GM12872 (cell line): ENCODE results near the gene NDUFAF8.

ENCODE experiments used
- TF ChIP-seq, protein P1 (sequence below): IDR thresholded peaks from 3 replicates; pipeline ENCODE4 v1.5.1; 2011; ENCODE audit warnings: low read depth, mild to moderate bottlenecking, low read length, moderate library complexity; ENCODE audit not compliant: insufficient read depth

The NDUFAF8 gene

DNA sequence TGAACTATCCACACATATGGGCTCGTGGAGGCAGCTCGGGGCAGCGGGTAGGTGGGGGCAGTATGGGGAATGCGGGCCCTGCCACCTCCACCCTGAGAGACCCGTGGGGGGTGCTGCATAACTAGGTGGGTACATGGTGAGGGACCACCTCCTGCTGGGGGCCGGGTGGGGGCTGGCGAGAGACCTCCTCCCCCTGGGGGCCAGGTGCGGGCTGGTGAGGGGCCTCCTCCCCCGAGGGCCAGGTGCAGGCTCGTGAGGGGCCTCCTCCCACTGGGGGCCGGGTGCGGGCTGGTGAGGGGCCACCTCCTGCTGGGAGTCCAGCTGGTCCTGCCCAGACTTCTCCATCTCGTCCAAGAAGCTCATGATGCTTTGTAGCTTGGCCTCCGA, 41.7 kb upstream of the NDUFAF8 start:
- TF ChIP-seq, protein P1, sequence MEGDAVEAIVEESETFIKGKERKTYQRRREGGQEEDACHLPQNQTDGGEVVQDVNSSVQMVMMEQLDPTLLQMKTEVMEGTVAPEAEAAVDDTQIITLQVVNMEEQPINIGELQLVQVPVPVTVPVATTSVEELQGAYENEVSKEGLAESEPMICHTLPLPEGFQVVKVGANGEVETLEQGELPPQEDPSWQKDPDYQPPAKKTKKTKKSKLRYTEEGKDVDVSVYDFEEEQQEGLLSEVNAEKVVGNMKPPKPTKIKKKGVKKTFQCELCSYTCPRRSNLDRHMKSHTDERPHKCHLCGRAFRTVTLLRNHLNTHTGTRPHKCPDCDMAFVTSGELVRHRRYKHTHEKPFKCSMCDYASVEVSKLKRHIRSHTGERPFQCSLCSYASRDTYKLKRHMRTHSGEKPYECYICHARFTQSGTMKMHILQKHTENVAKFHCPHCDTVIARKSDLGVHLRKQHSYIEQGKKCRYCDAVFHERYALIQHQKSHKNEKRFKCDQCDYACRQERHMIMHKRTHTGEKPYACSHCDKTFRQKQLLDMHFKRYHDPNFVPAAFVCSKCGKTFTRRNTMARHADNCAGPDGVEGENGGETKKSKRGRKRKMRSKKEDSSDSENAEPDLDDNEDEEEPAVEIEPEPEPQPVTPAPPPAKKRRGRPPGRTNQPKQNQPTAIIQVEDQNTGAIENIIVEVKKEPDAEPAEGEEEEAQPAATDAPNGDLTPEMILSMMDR = no peak

DNA sequence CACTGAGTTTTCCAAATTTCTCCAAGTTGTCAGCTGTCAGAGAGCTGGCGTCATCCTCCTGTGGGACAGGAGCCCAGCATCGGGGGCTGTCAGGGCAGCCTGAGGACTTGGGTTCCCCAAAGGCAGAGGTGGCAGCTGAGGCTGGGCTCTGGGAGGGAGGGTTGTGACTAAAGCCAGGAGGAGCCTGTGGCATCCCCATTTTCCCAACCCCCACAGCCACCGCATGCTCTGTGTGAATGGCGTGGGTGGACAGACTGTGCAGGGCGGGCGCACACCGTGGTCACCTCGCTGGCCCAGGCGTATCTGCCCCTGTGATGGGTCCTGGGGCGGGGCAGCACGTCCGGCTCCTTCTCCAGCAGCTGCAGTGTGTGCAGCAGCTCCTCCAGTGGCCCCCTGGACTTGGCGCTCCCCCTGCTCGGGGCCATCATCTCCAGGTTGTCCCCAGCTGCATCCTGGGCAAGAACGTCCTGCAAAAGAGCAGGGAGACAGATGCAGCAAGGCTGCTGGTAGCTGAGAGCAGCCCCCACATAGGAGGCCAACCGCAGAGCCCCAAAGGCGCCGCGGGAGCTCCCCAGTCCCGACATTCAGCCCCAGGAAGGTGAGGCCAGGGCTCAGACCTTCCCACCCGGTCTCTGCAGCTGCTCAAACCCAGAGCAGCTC, 41.2 kb upstream of the NDUFAF8 start:
- TF ChIP-seq, protein P1 = no peak

DNA sequence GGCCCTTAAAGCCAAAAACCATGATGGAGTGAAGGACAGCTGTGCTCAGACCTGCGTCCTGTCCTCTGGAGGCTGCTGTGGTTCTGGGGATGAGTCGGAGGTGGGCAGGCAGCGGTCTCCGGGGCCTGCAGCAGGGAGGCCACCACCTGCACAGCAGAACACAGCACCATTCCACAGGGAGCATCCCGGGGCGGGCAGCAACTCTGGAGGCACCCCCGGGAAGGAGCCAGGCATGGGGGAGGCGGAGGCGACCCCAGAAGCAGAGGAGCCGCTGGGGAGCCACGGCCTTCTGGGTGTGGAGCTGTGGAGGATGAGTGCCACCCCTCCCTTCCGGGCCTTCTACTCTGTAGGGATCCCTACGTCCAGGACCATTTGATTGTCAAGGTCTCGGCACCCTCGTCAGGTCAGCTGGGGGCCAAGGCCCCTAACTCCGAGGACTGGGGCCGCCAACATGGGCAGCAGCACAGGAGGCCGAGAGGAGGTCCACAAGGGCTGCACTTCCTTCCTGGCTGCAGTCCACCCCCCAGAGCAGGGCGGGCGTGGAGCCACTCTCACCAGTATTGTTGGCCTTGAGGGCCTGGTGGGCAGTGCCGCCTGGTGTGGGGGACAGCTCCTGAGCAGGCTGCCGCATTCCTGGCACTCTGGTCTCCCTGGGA, 40.2 kb upstream of the NDUFAF8 start:
- TF ChIP-seq, protein P1 = no peak

DNA sequence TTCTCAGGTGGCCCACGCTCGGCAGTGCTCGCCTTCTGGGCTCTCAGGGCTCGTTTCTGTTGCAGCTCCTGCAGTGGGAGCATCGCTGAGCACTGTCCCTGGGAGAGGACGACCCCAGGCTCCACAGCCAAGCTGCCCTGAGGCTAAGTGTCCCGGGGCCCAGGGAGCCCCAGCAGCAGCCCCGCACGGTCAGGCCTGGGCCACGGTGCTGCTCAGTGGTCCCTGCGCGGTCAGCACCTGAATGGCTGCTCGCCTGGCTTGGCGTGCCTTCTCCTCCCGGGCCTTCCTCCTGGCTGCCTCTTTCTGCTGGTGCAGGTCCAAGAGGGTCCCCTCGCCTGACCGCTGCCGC, 39.7 kb upstream of the NDUFAF8 start:
- TF ChIP-seq, protein P1 = no peak

DNA sequence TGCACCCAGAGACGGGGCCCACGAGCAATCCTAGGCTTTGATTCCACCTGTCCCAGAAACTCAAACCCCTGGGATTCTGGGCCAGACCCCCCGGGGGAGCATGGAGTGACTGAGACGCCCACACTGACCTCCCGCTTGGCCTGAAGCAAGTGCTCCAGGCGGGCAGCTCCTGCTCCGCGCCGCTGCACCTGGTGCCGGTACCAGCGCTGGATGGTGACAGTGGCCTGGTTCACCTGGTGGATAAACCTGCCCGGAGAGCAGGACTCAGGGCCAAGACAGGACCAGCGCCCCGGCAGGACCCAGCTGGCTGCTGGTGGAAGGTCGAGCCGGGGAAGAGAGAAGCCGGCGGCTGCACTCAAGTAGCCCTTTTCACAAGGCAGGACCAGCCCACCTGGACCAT, 38.9 kb upstream of the NDUFAF8 start:
- TF ChIP-seq, protein P1 = no peak

DNA sequence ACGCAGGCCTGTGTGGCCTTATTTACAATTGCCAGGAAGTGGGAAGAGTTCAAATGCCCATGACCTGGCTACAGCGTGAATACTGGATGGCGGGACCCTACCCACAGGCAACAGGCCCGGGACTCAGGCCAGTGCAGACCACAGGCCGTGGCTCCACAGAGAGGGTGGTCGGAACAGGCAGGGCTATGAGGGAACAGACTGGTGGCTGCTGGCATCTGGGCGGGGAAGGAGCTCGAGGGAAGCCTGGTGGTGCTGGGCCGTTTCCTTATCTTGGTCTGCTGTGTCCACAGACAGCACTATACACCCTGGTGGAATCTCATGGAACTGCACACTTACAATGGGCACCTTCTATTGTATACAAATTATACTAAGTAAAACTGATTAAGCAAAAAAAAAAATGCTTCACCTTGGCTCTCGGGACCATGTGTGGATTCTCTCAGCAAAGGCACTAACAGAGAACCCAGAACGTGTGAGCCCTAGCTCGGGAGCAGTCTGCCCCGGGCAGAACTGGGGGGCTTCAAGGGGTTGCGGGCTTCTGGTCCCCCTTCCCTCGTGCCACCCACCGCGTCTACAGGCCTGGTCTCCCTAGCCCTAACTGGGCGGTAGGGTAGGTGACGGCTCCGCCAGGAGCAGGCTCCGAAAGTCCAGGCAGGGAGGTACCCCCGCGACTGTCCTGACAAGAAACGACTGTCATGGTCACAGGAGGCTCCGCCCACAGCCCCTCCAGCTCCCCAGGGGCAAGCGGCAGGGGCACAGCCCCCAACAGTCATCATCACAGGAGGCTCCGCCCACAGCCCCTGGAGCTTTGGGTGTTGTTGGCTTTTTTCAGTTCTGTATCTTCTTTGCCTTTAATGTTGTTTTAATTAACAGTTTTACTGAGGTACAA, 38.2 kb upstream of the NDUFAF8 start:
- TF ChIP-seq, protein P1 = peak; percentile 54

DNA sequence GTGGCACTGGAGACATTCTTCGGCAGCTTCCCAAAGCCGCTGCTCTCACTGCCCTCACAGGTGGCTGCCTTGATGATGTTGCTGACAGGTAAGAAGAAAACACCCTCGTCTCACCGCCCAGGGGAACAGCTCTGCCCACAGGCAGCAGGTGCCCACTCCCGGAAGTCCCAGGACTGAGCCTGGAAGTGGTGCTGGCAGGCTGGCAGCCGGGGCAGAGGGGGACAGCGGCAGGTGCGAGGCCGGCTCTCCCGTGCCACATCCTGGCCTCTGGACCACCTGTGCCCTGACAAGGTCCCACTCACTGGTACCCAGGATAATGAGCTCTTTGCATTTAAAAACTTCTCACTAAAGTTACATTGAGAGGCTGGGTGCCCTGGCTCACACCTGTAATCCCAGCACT, 36.8 kb upstream of the NDUFAF8 start:
- TF ChIP-seq, protein P1 = no peak
